Measurements from ENCODE around the gene HEATR1.
"Not testable (repeated sequence)": the region's sequence is repeated elsewhere in the genome, so short reads cannot be mapped to it uniquely, and the experiment has no call there.

GRCh38 chr1:236607597-236607996 is 3.3 kb upstream of the HEATR1 start:
- TF ChIP-seq L3MBTL2 (conservative IDR thresholded peaks at IDR 0.05); TARDBP (IDR thresholded peaks at IDR 0.05); FOXK2 (IDR thresholded peaks at IDR 0.05); PKNOX1 (IDR thresholded peaks at IDR 0.05); HDGF (IDR thresholded peaks at IDR 0.05; ENCODE audit: borderline replicate concordance); NFRKB (IDR thresholded peaks at IDR 0.05); FOXM1 (IDR thresholded peaks at IDR 0.05; ENCODE audit: borderline replicate concordance); ZNF384 (IDR thresholded peaks at IDR 0.05); BHLHE40 (IDR thresholded peaks at IDR 0.05; ENCODE audit: borderline replicate concordance); ARNT (IDR thresholded peaks at IDR 0.05); SUZ12 (IDR thresholded peaks at IDR 0.05): not testable (repeated sequence)

All from HEK293T (cell line).